Tongue (tissue), 2 donors: Measurements from ENCODE around the gene TST. TPM values are rescaled to one million over a fixed set of nuclear protein-coding genes. Genes with fewer than 3 reads are reported as not detected.
"Not testable (repeated sequence)": the region's sequence is repeated elsewhere in the genome, so short reads cannot be mapped to it uniquely, and the experiment has no call there.

Source experiments
- DNase-seq: peaks from one replicate; pipeline ENCODE4 v3.0.0-alpha.2; 2015
- total RNA-seq: library from RNA; depleted of rRNA; stranded (reverse); fragments of >200 nt; gene quantifications from one replicate; pipeline ENCODE4 v1.2.3, GENCODE V29; 2014

TST gene
- total RNA-seq, 1 donor from 2014 or later = 28.3 TPM

DNA sequence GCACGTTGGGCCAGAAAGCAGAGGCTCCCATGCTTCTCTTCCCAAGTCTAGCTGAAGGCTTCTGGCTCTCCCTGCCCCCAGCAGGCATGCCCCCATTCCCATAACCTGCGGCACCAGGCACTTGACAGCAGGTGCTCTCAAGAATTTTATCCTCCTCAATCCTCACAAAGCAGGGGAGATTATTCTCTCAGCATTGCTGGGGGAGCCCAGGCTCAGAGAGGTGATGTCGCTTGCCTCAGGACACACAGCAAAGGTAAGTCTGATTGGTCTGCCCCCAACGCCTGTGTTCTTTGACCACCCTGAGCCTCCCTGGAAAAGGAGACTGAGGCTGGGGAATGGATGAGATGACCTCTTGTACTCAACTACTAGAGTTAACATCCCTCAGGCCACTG, 4.8 kb downstream of the TST start:
- no peak for DNase-seq

DNA sequence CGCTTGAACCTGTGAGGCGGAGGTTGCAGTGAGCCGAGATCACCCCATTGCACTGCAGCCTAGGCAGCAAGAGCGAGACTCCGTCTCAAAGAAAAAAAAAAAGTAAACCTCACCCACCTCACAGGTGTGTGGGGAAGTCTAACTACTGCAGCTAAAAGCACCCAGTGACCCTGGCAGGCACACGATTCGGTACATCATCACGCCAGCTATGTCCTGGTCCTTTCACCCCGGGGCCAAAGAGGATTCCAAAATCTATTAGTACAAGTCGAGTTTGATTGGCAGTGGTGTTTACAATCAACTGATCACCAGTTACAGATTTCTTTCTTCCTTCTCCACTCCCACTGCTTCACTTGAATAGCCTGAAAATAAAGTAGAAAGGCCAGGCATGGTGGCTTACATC, 6.3 kb downstream of the TST start:
- no peak for DNase-seq

DNA sequence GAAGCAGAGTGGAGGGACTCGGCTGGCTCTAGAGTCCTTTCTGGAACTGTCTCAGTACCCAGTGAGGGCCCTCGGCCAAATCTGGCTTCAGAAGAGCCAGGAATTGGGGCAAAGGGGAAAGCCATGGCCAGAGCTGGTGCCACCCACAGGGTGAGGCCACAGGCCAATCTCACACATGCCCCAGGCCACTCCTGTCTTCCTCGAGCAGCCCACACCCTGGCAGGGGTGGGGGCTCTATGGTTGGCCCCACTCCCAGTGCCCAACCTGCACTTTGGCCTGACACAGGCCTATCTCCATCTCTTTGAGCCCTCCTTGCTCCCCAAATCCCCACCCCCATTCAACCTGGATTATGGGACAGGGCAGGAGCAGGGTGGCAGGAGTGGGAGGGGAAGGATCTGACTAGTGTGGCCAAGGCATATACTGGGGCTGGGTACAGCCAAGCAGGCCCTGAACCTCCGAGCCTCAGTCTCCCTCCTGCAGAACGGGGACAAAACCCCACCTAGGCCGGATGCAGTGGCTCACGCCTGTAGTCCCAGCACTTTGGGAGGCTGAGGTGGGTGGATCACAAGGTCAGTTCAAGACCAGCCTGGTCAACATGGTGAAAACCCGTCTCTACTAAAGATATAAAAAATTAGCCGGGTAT, 6.9 kb downstream of the TST start:
- no peak for DNase-seq

DNA sequence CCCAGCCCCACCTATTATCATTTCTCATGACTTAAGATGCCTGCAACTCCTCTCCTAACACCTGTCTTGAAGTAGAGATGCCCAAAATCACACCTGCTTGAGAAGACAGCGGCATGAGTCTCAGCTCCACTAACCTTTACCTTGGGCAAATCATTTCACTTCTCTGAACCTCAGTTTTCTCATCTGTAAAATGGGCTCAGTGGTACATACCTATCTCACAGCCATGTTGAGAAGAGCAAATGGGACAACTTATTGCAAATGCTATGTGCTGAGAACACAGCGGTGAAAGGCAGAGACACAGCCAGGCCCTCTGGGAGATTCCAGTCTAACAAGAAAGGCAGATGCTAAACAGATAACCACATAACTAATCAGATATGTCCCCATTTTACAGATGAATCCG, 7.8 kb downstream of the TST start:
- DNase-seq = no peak

- DNase-seq = no peak
These were observed 8.3 kb downstream of the TST start for GRCh38 chr22:37010976-37011375.

DNA sequence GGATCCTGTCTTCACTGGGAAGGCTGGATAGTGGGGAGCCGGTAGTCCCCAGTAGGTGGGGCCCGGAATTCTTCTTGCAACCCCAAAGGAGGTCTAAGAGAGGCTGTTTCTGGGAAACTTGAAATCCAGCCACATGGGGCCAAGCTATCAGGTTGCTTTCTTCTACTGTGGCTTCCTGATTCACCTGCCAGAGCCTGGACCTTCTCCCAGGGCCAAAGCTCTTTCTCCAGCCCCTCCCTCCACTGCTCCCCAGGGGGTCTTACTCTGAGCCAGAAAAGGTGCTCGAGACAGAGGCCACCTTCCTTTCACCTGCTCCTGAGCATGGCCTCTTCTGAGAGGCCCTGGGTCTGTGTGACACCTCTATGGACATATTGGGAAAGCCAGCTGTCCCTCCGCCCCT, 9.1 kb downstream of the TST start:
- DNase-seq = no peak

DNA sequence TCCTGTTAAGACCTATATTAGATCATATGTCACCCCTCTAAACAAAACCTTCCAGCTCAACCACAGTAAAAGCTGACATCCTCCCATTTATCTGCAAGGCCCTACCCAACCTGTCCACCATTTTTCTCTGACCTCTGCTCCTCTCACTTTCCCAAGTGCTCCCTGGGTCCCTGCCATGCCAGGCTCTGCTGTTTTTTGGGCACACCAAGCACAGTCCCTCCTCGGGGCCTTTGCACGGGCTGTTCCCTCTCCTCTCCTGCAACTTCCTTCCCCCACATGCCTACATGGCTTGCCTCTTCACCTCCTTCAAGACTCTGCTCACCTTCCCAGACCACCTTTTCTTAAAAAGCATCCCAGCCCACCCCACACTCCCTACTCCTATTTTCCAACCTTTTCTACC, 9.8 kb downstream of the TST start:
- no peak for DNase-seq

DNA sequence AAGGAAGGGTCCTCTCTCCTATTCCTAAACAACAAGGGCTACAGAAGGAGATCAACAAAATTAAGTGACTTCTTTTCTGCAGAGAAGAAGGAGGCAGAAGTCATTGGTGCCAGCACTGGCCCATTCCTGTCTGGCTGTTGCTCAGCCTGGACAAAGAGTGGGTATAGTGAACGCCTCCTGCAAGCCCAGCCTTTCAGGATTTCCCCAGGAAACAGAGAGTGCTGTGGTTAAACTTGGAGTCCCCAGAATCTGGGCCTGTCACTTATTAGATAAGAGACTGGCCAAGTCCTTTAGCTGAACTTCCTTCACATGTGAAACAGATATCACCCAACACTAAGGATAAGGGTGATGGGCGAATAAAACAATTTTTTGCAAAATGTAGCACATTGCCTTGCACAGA, 10.9 kb downstream of the TST start:
- DNase-seq = no peak

- DNase-seq = no peak
These were observed 11.6 kb downstream of the TST start for GRCh38 chr22:37007651-37008050.

- DNase-seq = no peak
These were observed 16.6 kb downstream of the TST start for GRCh38 chr22:37002633-37003032.

DNA sequence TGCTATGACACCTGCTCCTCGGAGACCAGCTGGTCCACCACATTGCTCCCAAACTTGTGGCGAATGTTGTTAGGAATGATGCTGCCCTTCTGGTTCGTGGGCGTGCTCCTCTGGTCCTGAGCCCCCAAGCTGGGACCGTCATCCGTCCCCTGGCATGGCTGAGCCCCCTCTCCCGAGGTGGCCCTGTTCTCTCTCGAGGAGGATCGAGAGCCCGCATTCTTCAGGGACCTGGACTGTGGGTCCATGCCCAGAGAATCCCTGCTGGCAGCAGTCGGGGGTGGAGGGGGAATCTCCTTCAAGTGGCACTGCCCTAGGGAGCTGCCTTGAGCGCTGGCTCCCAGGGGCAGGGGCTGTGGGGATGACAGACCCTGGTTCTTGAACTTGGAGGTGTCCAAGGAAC, 17.4 kb downstream of the TST start:
- DNase-seq = no peak

GRCh38 chr22:37000676-37001534, 18.3 kb downstream of the TST start:
- no peak for DNase-seq

DNA sequence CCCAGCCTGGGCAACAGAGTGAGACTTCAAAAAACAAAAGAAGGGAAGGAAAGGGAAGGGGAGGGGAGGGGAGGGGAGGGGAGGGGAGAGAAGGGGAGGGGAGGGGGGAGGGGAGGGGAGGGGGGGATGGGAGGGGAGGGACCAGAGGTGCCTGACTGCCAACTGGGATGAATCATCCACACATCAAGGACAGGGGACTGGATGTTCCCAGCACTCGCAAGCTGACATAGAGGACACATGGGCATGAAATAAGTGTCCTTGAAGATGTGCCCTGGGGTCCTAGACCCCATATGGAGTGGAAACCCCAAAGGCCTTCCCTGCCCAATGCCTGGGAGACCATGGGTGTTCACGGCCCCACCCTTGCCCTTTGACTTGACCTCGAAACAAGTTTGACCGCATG, 19.8 kb downstream of the TST start:
- DNase-seq = no peak

DNA sequence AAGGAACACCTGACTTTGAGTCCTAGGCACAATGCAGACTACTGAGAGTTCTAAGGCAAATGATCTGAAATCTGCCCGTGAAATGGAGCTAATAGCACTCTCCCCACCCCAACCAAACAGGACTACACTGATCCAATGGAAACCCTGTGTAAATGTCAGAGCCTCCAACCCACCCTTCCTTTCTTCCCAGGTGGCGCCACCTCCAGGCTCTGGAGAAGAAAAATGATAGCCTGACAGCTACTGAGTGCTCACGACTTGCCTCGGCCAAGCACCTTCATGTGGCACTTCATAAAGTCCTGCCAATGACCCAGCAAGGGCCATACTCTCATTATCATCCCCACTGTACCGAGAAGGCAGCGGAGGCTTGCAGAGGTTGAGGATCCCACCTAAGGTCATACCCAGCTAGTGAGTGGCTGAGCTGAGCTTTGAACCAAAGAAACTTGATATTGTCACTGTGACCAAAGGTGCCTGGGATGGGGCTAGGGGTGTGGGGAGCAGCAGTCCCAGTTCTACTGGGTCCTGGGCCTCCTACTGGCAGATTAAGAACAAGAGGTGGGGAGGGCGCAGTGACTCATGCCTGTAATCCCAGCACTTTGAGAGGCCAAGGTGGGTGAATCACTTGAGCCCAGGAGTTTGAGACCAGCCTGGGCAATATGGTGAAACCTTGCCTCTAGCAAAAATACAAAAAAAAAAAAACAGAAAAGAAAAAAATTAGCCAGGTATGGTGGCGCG, 20.5 kb downstream of the TST start:
- DNase-seq = no peak

GRCh38 chr22:36997746-36998145, 21.5 kb downstream of the TST start:
- no peak for DNase-seq

DNA sequence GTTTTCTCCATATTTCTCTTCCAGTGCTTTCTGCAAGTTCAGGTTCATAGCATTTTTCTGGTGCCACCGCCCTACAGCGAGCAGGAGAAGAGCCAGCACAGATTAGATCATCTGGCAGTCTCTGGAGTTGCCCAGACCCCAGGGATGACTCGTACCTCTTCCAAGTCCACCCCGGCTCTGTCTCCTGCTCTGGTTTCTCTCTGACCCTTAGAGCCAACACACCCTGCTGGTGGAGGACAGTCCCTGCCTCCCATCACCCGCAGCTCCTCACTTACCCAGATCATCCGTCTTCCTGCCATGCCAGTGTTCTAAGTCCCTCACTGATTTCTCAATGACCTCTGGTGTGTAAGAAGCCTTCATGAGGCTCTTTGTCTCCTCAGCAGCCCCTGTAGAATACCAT, 28.0 kb downstream of the TST start:
- no peak for DNase-seq

GRCh38 chr22:36990457-36990856, 28.8 kb downstream of the TST start:
- DNase-seq = no peak

DNA sequence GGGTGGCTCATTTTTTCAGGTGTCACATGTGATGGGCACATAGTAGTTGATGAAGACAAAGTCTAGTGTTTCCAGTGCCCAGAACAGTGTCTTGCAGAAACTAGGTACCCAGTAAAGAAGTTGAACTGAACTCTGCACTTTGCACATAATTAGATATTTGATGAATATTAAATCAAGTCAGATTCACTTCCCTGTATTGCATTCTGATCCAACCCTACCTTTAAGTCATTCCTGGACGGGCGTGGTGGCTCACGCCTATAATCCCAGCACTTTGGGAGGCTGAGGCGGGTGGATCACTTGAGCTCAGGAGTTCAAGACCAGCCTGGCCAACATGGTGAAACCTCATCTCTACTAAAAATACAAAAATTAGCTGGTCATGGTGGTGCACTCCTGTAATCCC, 30.2 kb downstream of the TST start:
- not testable (repeated sequence) for DNase-seq

DNA sequence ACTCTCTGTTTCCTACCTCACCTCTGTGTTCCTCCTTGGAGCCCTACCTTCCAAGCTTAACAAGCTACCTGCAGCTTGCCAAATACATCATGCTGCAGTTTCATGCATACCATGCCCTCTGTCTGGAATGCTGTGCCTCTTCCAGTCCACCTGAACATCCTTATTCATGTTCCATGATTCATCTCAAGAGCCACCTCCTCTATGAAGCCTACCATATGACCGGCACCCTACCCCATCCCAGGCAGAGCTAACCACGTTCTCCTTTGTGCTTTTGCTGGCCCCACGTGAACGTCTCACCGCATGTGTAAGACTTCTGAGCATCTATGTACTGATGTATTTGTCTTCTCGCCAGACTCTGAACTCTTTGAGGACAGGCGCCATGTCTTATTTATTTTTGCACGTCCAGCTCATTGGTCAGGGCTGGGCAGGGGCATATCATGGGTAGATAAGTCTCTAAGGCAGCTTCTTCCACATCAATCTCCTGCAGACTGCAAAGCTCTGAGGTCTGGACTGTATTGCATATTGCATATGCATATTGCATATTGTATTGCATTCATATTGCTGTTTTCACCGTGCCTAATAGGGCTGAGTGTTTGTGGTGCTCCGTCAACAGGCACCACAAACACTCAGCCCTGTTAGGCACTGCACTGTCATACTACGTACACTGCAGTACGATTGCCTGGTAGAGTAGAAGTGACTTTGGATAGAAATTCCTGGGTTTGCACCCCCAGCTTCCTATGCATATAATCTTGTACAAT, 31.0 kb downstream of the TST start:
- DNase-seq = no peak

GRCh38 chr22:36986242-36986821, 32.9 kb downstream of the TST start:
- DNase-seq = no peak

DNA sequence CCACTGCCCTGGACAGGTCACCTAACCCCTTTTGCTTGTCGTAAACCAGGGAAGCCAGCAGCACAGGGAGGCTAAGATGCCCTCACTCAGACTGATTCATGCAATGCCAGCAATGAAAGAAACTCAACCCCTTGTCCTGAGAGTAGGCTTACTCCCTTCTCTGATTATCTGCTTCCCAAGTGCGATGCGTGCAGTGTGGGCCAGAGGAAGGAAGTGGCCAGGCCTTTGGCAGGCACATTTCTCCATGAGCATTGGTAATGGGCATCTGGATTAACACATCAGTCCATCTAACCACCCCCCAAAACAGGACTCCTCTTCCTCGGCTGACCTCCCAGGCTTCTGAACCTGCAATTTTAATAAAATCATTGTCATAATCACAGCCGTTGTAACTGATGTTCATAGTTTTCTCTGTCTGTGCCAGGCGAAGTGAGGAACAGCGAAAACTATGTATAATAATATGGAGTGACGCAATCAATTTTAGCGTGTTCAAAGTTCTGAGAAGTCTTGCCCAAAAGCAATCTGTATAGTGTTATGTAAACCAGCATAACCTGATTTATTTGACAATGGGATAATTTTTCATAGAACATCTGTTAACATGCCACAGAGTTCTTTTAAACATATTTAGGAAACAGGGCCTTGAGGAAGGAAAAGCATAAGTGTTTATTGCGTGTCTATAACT, 33.9 kb downstream of the TST start:
- peak; percentile 26 for DNase-seq

DNA sequence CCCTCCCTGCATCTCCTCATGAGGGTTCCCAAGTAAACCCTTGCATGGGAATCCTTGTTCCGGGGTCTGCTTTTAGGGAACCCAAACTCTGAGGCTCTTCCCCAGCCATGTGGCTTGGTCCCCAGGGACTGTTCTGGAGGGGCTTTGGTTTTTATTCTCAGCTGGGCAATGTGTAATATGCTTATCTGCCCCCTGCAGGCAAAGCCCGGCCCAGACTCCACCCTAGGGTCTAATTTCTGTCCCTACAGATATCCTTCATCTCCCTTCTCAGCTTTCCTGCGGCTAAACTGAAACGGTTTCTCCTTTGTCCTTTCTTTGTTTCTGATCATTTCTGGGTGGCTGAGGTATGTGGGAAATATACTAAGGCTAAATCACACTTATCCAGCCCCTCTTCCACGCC, 37.1 kb downstream of the TST start:
- no peak for DNase-seq
